B cell (primary cell): ENCODE measurements around the gene ROR2.

ENCODE experiments used
- CTCF ChIP-seq: fragments of 200-600 bp; IDR thresholded peaks from one replicate; pipeline ENCODE4 v1.8.0; 2022; ENCODE audit warnings: antibody characterized with exemption, mild to moderate bottlenecking
- EZH2 ChIP-seq: IDR thresholded peaks from 2 replicates; pipeline ENCODE4 v1.6.1; 2012; ENCODE audit warnings: borderline replicate concordance, low read depth, mild to moderate bottlenecking, moderate library complexity, low read length; ENCODE audit not compliant: insufficient read depth, poor library complexity, severe bottlenecking

DNA sequence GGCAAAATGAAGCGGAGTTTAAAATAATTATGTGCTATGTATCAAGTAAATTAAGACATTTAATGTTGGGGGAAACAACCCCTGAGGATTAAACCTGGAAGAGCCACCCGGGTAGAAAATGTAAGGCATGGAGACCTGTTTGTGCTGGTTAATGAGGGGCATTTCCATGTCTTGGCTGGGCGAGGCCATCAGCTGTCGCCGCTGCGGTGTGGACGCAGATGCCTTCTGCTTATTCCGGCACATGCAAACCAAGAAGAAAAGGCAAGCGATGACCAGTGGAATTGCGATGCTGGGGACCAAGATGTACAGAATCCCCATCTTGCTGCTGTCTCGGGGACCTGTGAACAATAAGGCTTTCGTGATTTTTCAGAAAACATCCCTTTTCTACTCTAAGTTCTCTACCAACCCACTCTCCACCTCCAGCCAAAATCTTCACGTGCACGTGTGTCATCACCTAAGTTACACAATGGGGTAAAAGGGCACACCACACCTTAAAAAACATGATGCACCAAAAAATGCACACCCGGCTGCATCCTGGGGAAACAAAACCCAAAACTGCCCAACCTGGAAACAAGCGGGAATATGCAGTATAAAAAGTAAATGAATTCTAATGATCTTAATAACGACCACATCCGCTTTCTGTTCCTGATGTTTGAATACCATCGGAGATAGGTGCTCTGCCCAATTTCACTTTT lies 223.5 kb downstream of the ROR2 start:
- TF ChIP-seq CTCF, result no peak
- no peak for TF ChIP-seq EZH2
